Urothelium cell line (cell line): ENCODE measurements around the gene MCCC1.
A peak's percentile ranks its signal among the peaks of the same experiment; 100 is the strongest.
"Not testable (repeated sequence)": the region's sequence is repeated elsewhere in the genome, so short reads cannot be mapped to it uniquely, and the experiment has no call there.

Experiments used
- DNase-seq: peaks from one replicate; pipeline ENCODE4 v3.0.0; 2011; ENCODE audit warnings: low spot score, mixed read lengths
- FAIRE-seq: peaks from 2 replicates; lab custom pipeline; 2011; peaks lifted over from hg19 to GRCh38; lab: Jason Lieb, UNC

MCCC1 gene

DNA sequence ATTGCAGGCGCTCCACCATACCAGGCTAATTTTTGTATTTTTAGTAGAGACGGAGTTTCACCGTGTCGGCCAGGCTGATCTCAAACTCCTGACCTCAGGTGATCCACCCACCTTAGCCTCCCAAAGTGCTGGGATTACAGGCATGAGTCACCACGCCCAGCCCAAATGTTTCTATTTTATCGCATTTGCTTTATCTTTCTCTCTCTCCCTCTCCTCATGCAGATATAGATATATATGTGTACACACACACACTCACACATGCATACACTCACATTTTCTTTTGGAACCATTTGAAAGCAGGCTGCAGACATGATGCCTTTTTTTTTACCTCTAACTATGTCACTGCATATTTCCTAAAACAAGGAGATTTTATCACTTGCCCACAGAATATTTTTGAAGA is 7.3 kb upstream of the MCCC1 start:
- DNase-seq: no peak
- no peak for FAIRE-seq

DNA sequence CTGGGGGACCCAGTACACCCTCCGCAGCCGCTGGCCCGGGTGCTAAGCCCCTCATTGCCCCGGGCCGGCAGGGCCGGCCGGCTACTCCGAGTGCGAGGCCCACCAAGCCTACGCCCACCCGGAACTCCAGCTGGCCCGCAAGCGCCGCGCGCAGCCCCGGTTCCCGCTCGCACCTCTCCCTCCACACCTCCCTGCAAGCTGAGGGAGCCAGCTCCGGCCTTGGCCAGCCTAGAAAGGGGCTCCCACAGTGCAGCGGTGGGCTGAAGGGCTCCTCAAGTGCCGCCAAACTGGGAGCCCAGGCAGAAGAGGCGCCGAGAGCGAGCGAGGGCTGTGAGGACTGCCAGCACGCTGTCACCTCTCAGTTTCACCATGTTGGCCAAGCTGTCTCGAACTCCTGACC is 4.7 kb upstream of the MCCC1 start:
- not testable (repeated sequence) for DNase-seq, FAIRE-seq

DNA sequence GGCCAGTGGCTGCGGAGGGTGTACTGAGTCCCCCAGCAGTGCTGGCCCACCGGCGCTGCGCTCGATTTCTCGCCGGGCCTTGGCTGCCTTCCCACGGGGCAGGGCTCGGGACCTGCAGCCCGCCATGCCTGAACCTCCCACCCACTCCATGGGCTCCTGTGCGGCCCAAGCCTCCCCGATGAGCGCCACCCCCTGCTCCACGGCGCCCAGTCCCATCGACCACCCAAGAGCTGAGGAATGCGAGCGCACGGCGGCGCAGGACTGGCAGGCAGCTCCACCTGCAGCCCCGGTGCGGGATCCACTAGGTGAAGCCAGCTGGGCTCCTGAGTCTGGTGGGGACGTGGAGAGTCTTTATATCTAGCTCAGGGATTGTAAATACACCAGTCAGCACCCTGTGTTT is 1.7 kb upstream of the MCCC1 start:
- not testable (repeated sequence) for DNase-seq, FAIRE-seq

DNA sequence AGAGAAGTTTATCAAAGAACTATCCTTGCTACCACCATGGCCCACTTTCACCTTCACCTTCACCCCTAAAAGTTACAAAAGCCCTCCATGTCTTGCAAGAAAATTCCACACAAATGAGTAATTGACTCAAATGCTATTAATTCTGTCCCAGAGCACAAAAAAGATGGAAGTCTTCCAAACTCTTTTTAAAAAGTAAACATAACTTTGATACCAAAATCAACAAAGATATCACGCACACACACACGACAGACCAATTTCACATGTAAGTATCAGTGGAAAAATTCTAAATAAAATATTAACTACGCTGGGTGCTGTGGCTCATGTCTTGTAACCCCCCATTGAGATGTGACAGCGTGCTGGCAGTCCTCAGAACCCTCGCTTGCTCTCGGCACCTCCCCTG is 1.1 kb upstream of the MCCC1 start:
- FAIRE-seq (no peak), DNase-seq (no peak)

DNA sequence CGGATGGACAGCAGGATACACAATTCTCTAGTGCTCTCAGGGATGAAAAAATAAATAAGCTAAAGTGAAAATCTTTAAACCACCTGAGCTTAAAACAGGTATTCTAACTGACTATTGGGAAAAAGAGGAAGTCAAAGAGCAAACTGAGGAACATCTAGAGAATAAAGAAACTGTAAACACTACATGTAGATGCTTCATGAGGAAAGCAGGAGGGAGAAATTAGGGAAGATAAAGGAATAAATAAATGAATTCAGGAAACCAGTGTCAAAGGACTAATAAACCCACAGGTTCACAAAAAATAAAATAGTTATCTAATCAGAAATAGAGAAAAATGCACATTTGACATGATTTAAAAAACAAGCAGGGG is 525 bp upstream of the MCCC1 start:
- no peak for DNase-seq
- FAIRE-seq: no peak

DNA sequence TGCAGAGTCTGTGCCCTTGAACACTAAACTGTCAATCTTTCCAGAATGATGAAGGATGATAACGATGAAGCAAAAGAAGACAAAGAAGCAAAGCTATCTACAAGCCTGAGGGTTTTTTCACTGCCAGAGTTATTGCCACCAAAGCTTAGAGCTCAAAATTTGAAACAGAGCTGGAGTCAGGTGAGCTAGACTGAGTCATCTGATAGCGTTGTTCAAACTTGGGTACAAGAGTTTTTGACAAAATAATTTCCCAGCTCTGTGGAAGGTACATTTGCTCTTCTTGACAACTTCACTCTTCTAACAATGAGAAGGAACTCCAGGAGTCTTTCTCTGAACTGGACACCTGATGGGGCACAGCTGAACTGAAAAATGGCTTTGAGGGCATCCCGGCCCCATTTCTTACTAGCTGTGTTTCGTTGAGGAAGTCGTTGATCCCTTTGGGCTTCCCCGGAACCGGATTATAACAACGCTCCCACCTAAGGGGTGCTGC is 715 bp downstream of the MCCC1 start:
- DNase-seq: peak; percentile 18
- no peak for FAIRE-seq

DNA sequence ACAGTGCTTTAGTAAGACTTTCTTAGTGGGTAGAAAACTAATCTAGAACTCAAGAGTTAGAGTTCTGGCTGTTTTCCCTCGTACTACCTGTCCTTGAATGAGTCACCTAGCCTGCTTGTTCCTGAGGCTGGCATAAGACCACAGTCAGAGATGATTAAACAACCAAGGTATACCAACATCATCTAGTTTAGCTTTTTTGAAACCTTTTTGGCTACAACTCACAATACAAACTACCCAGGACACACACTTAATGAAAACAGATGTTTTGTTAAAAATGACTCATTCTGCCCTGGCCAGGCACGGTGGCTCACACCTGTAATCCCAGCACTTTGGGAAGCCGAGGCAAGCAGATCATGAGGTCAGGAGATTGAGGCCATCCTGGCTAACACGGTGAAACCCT is 4.6 kb downstream of the MCCC1 start:
- no peak for FAIRE-seq
- DNase-seq: no peak

DNA sequence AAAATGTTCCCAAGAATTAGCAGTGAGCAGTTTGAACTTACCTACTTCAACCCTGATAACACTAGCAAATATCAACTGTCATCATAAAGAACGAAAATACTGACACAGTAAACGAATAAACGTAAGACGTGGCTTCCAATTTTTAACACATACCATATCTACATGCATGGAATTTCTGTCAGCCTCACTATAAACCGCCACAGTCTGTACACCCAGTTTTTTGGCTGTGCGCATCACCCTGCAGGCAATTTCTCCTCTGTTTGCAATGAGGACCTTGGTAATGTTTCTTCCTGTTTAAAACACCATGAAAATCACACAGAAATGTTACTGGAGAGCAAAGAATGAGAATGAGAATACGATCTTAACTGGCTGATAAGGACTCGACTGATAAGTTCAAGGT is 7.0 kb downstream of the MCCC1 start:
- FAIRE-seq (no peak), DNase-seq (no peak)

DNA sequence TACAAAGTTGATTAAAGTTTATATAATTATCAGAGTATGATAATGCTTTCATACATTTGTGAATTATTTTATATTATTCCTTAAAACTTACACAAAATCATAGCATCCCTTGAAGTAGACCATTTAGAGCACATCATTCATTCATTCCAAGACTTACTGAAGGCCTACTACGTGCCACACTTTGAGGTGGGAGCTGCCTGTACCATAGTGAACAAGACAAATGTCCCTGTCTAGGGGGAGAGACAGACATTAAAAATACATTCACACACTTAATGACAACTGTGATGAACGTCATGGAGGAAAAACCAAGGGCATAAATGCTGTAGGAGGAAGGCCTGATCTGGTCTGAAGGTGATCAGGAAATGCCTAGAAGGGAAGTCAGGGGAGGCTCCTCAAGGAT is 12.1 kb downstream of the MCCC1 start:
- DNase-seq (no peak), FAIRE-seq (no peak)

DNA sequence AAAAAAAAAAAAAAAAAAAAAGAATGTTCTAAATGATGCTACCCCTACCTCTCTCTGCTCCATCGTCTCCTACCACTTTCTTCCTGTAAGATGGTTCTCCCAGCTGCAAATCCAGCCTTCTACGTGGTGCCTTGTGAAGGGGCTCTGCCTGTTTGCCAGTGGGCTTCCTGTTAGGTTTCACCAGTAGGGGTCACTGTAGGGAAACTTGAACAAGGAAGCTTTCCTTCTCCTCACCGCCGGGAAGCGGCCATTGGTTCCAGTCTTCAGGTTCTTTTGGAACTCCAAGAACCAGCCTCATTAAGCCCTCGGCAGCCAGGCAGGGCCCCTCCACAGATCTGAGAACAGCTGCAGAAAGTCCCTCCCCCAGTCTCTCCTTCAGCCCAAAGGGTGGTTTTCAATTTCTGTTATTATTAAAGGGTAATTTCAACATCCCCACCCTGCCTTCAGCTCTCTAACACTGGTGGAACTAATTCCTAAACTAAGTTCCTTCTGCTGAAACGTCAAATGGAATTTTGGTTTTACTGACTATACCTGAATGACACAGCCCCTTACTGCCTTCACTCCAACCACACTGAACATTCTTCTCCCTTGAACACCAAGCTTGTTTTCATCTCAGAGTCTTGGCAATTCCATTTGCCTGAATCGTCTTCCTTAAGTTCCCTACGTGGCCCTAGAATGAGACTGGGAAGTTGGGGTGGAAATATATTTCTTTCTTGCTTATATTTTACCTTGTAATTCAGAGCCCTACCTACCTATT is 13.5 kb downstream of the MCCC1 start:
- no peak for FAIRE-seq
- DNase-seq: peak; percentile 42

DNA sequence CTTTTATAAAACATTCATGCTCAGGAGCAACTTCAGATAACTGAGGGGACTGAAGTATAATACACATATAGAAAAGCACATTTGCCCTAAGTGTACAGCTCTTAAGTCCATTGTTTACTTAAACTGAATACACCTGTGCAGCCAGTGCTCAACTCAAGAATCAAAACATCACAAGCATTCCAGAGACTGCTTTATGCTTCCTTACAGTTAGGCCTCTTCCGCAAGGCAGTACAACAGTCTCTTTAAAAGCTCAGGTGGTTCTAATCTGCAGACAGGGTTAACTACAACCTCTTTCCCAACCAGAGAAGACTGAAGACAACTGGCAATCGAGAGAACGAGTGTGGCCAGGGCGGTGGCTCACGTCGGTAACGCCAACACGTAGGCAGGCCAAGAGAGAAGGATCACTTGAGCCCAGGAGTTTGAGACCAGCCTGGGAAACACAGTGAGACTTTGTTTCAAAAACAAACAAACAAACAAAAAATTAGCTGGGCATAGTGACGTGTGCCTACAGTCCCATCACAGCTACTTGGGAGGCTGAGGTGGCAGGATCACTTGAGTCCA is 16.9 kb downstream of the MCCC1 start:
- no peak for DNase-seq

DNA sequence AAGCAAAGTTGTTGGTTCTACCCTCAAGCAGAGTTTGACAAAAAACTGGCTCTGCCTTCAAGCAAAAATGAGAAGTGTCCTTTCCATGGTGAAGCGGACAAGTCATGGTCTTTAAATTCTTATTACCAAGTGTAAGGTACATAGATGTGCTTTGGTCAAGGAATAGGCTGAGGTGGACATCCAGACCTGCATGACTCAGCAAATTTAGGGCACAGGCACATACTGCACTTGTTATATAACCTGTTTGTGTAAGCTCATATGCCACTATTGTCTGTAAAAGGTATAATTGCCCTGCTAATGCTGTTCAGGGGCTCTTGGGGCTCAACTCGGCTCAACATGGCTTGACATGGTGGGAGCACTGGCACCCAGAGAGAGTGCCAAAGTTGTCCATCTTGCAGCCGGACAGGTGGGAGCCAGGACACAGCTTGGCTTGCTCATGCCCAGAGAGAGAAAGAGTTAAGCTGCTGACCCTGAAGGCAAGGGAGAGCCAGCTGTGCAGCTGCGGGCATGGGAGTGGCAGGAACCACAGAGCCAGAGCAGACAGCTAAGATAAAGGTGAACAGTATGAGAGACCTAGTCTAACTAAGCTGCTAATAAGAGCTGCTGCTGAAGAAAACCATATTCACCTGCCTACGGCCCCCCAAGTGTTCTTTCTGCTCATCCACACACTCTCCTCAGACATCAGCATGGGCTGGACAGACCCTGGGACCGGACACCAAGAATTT is 17.7 kb downstream of the MCCC1 start:
- FAIRE-seq (no peak), DNase-seq (no peak)

More for the DNA sequence above, 16.9 kb downstream of the MCCC1 start:
- FAIRE-seq: no peak

DNA sequence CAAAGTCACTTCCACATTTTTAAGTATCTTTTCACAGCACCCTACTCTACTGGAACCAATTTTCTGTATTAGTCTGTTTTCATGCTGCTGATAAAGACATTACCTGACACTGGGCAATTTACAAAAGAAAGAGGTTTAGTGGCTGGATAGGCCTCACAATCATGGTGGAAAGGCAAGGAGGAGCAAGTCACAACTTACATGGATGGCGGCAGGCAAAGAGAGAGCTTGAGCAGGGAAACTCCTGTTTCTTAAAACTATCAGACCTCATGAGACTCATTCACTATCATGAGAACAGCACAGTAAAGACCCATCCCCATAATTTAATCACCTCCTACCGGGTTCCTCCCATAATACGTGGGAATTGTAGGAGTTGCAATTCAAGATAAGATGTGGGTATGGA is 18.7 kb downstream of the MCCC1 start:
- DNase-seq (no peak), FAIRE-seq (no peak)

DNA sequence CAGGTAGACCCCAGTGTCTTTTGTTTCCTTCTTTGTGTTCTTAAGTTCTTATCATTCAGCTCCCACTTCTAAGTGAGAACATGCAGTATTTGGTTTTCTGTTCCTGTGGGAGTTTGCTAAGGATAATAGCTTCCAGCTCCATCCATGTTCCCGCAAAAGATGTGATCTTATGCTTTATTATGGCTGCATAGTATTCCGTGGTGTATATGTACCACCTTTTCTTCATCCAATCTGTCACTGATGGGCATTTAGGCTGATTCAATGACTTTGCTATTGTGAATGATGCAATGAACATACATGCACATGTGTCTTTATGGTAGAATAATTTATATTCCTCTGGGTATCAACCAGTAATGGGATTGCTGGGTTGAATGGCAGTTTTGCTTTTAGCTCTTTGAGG is 24.4 kb downstream of the MCCC1 start:
- DNase-seq (no peak), FAIRE-seq (no peak)

DNA sequence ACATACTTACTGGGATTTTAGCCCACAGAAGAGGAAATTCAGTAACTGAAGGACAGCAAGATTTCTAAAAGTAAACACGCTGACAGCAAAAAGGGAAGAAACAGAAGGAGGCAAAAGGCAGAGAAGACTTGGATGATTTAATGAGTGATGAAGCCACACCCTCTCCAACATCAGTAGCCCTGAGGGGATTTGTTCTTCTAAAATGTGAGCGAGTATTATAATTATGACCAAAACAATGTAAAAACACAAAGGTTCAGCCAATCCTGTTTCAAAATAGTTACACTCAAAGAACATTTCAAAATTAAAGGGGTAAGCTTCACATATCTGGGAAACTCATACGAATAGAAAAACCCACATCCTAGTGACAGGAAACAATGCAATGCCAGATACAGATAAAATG is 25.0 kb downstream of the MCCC1 start:
- no peak for FAIRE-seq
- no peak for DNase-seq

DNA sequence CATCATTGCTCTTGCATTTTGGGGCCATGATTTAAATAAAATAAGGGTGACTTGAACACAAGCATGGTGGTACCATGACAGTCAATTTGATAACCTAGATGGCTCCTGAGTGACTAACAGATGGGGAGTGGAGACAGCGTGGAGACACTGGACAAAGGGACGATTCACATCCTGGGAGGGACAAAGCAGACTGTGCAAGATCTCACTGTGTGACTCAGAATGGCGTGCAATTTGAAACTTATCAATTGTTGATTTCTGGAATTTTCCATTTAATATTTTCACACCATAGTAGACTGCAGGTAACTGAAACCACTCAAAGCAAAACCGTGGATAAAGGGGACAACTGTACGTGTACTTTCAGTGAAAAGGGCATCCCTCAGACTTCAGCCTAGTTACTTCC is 25.5 kb downstream of the MCCC1 start:
- FAIRE-seq (peak; percentile 53), DNase-seq (peak; percentile 10)

DNA sequence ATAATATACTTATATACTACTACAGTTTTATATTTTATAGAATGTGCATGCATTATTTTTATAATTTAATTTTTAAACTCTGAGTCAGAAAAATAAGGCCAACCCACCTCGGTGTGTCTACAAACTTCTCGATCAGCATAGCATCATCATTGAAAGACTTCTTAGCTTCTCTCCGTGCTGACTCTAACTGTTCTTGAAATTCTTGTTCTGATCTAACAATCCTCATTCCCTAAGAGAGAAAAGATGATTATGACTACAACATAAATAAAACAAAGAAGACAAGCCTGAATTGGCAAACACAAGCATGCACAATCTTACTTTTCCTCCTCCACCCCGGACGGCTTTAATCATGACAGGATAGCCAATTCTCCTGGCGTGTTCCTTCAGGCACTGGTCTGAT is 28.4 kb downstream of the MCCC1 start:
- DNase-seq: no peak
- FAIRE-seq: no peak

DNA sequence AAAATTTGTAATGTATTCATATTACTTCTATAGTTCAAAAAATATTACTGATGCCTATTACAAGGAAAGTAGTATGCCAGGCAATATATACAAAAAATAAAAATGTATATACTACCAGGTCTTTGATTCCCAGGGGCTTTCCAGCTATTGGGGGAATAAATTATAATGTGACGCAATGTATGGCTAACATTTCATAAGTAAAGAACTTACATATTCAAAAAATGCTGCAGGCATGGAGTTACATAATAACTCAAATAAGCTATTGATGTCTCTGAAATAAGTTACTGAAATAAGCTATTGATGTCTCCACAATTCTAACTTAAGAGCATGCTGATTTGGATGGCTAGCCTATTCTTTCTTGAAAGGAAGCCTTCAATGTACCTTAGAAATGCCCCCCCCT is 30.2 kb downstream of the MCCC1 start:
- FAIRE-seq: no peak
- DNase-seq: no peak

DNA sequence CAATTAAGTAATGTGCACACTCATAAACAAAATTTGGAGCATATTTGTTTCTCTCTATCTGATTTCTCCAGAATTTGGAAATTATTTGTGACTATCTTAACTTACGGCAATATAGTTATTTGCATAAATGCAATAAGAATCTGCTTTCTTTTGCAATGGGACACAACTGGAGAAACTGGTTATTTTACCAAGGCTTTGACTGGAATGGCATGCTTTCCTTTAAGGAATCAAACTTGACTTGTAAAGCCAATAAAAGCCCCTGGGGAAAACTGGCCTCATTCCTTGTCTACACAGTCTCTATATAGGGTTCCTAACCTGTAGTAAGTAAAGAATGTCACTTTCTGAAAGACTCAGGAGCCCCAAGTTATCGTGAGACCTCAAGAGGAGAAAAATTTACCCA is 32.4 kb downstream of the MCCC1 start:
- not testable (repeated sequence) for FAIRE-seq, DNase-seq

DNA sequence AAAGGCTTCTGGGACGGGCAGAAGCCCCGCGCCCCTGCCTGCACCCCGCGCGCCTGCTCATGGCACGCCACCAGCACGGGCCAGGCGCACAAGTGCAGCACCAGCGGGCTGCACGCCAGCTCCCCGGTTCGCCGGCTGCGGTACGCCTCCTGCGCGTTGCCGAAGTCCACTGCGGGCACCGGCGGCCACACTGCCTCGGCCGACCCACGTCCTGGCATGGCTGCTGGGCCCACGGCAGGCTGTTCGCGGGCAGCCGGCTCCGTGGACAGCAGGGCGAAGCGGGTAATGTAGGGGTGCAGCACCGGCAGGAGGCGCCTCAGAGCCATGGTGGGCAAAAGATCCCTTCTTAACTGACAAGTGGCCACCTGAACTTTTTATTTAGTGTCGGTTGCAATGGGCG is 34.8 kb downstream of the MCCC1 start:
- DNase-seq: no peak
- FAIRE-seq: no peak

DNA sequence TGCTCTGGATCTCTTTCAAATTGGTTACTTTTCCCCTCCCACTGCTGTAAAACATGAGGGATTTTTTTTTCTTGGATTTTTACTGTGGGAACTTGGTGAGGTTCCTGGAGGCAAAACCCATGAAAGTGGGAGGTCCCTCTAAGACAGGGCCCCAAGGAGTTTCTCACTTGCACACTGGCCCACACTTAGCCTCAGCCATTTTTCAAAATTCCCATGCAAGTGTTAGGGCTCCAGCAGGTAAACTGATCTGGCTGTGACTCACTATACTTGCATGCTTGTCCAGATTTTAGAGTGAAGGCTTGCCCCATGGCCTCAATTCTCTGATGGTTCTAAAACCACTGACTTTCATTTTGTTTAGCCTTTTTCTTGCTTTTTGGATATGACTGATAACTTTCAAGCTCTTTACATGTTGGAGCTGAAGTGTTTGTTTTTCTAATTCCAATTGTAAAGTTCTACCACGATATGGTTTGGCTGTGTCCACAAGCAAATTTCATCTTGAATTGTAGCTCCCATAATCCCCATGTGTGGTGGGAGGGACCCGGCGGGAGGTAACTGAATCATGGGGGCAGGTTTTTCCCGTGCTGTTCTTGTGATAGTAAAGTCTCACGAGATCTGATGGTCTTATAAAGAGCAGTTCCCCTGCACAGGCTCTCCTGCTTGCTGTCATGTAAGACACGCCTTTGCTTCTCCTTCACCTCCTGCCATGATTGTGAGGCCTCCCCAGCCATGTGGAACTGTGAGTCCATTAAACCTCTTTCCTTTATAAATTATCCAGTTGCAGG is 37.7 kb downstream of the MCCC1 start:
- FAIRE-seq: no peak
- no peak for DNase-seq
